GM13977 (cell line): Measurements from ENCODE around the gene FBXO31.
A peak's percentile ranks its signal among the peaks of the same experiment; 100 is the strongest.

ENCODE experiments used
- DNase-seq: peaks from one replicate; pipeline ENCODE4 v3.0.0; 2012; ENCODE audit warnings: low spot score
- CTCF ChIP-seq: IDR thresholded peaks from 2 replicates; pipeline ENCODE4 v1.5.1; 2012; ENCODE audit warnings: mild to moderate bottlenecking, control low read depth; ENCODE audit not compliant: insufficient read depth; ENCODE audit errors: extremely low read depth, missing control alignments
- in situ Hi-C: fragments of 300-500 bp; cut with MboI; formaldehyde crosslinking; loops from one replicate; pipeline ENCODE4 v1.12.0; 2022; ENCODE audit warnings: low sequenced_read_pairs, low pct_unique_long_range_greater_than_20kb, mixed read lengths, inconsistent platforms; ENCODE audit not compliant: unreplicated experiment

The FBXO31 gene

DNA sequence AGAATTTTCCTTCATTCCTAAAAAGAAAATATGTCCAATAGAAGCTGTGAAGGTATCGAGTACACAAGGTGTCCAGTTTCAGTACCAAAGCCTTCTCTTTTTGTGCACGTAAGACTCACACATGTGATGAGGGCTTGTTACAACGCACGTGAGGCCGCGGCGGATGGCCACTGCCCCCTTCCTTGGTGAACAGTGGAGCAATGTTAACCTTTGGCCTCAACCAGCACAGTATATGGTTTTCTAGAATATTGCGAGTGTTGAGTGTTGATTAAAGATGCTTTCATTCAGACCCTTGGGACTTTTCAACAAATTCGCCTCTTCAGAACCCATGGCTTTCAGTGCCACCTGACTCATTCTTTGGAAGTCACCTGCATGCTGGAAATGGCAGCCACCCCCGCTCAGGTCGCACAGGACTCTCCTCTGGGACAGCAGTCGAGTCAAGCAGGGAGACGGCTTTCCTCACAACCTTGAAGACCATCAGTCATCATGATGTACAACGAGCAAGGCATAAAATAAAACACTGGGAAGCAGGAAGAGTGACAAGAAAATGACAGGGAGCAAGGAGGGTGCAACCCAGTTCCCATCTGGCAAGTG is 23.0 kb upstream of the FBXO31 start:
- in situ Hi-C loops, result no loop called here
- no peak for DNase-seq
- TF ChIP-seq CTCF, result no peak

DNA sequence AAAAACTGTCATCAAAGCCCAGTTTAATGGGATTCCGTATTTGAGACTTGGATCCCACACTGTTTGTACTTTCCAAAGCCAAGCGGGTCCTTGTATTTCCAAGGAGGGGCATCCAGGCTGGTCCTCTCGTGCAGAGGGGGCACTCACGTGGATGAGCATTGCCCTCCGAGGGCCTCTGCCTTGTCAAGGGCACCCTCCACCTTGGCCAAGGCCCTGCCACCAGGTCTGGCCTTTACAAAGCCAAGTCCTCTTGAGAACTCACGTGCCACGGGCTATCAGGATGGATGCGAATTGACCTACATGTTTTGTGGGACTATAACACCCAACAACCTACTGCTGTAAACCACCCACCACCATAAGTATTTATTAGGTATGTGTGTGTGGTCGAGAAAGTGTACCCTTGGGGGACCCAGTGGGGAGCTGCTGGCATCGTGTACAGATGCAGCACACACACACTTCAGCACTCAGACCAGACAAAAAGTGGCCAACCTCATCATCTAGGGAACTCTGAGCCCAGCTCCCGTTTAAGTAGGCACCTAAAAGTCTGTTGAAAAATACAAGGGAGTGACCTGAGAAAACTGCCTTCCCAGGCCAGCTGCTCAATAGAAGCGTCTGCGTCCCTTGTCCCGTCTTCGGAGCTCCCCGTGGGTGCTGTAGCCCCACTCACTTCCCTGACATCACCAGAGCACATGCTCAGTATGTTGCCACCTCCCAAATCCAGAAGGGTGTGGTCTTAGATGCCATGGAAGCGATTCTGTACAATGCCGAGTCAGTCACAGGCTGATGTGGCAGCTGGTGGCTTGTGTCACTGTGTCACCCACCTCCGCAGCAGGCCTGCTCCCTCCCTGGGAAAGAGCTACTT is 21.4 kb upstream of the FBXO31 start:
- DNase-seq, result no peak
- TF ChIP-seq CTCF, result no peak
- in situ Hi-C loops, result no loop called here

DNA sequence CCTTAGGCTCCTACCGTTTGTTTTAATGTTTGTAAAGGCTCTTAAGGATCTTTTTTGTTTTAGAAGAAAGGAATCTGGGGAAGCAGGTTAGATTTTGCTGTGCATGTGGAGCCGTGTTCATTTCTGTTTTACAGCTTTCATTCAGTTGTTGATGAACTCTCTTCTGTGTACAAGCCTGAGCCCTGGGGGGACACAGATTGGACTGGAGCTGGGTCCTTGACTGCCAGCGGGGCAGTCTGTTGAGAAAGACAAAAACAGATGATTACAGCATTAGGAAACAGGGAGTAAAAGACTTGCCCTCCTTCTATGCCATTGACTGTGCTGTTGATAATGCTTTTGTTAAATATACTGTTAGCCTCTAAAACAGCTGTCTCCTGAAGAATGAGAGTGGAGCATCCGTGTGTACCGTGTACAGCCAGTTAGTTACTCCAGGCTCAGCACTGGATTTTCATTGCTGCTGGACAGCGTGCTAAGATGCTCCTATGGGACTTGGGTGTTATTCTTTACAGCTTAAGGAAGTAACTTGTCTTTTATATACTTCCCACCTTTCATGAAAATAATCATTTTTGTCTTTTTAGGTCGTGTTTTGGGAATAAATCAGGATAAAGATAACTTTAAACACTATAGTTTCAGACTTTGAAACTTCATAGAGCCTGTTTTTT is 11.7 kb upstream of the FBXO31 start:
- DNase-seq, result no peak
- TF ChIP-seq CTCF, result no peak
- in situ Hi-C loops, result no loop called here

DNA sequence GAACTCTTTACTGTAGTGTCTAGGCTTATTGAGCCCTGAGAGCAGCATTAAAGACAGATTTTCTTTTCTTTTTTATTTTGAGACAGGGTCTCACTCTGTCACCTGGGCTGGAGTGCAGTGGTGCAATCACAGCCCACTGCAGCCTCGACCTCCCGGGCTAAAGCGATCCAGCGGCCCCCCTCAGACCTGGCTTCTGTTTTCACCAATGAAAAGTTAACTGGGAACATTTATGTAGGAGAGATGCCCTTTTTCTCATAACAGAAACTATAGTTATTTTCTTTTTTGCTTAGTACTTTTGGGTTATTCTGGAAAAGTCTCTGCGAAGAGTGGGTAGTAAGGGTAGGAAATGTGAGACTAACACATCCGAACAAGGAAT is 10.1 kb upstream of the FBXO31 start:
- no peak for TF ChIP-seq CTCF
- no peak for DNase-seq
- in situ Hi-C loops, result no loop called here

DNA sequence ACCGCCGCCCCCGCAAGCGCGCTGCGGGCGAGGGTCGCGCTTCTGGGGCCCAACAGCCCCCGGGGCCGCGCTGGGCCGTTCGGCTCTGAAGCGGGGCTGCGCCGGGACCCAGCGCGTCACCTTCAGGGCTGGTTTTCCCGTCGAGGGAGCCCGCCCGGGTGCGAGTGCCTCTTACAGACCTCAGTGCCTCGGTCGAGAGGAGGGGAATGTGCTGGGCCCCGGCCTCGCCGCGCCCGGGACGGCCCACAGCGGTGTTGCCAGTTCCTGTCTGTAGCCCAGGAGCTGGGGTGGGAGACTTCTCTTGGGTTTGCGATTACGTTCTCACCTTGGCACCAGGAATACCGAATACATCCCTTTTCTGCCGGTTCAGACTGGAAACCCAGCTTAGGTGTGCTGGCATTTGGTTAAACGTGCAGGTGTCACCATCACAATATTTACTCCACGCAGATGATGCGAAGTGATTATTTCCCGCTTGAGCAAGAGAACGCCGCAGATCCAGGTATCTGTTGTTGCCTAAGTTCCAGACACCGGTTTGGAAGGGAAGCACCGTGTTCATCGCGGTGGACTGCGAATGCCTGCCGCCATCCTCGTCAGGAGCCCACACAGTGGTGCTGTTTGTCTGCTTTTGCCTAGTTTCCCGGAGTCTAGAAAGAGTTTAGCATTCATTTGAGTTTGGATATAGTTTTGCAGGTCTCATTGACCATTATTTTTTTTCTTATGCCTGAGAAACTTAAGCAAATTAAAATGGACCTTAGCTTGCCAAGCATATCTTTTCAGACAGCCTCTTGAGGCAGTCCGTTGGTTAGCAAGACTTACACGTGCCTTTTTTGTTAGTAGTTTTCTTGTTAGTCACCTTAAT is 9.5 kb upstream of the FBXO31 start:
- no peak for DNase-seq
- TF ChIP-seq CTCF, result peak; percentile 35
- in situ Hi-C loops, result no loop called here

- in situ Hi-C loops, result no loop called here
- peak; percentile 99 for DNase-seq
- TF ChIP-seq CTCF, result no peak
Measured at GRCh38 chr16:87391950-87392820, 8.6 kb upstream of the FBXO31 start, which contains the start of gene MAP1LC3B. Gene MAP1LC3B, plus strand, starts transcription at chr16:87392336. Its CDS starts 92 bp downstream, at chr16:87392428.
